DND-41 (cell line): Measurements from ENCODE around the gene CMTM7.
"Not testable (repeated sequence)": the region's sequence is repeated elsewhere in the genome, so short reads cannot be mapped to it uniquely, and the experiment has no call there.

Experiments used
- CTCF ChIP-seq: IDR thresholded peaks from 2 replicates; pipeline ENCODE4 v1.5.1; 2012; ENCODE audit warnings: borderline replicate concordance, low read length, moderate library complexity, mild to moderate bottlenecking; ENCODE audit not compliant: poor library complexity, severe bottlenecking; ENCODE audit errors: extremely low read depth
- EZH2 ChIP-seq: IDR thresholded peaks from 3 replicates; pipeline ENCODE4 v1.6.1; 2012; ENCODE audit warnings: borderline replicate concordance, low read depth, mild to moderate bottlenecking, moderate library complexity, low read length, inconsistent platforms; ENCODE audit not compliant: severe bottlenecking

GRCh38 chr3:32472151-32472550 lies 80.5 kb downstream of the CMTM7 start:
- TF ChIP-seq CTCF, EZH2: not testable (repeated sequence)
